A549 (cell line): ENCODE data around the gene ARHGAP42. TPM values are rescaled to one million over a fixed set of nuclear protein-coding genes. Genes with fewer than 3 reads are reported as not detected.

Experiments used
- ATAC-seq, 2 experiments: fragments of 200-7000 bp in 1 of 2; fragments of >200 bp in 1 of 2; cut with Nextera tagmentation in 1 of 2; cut with Tn5 transposase in 1 of 2; 3 replicates each; pipeline versions ENCODE4 v1.8.0 to v1.9.1; 2018 to 2020; ENCODE audit warnings: mild to moderate bottlenecking in 1 of 2, moderate library complexity in 1 of 2
- CTCF ChIA-PET: fragments of 300-600 bp; sonication (Branson Sonifier 250); formaldehyde crosslinking; extraction: SDS; loops from one replicate; lab custom pipeline; 2021; ENCODE audit warnings: antibody characterized with exemption, inconsistent platforms; lab: Yijun Ruan, JAX
- POLR2A ChIA-PET: fragments of 350-600 bp; formaldehyde crosslinking; extraction: SDS; loops from one replicate; lab custom pipeline; 2021; ENCODE audit warnings: antibody characterized with exemption, inconsistent platforms; lab: Yijun Ruan, JAX
- DNase-seq, 2 experiments: peaks; one replicate each; pipeline versions ENCODE4 v3.0.0 to v3.0.0-alpha.2; 2011 to 2016; ENCODE audit warnings: low read depth in 1 of 2, low spot score in 1 of 2
- FAIRE-seq: peaks from 2 replicates; lab custom pipeline; 2011; peaks lifted over from hg19 to GRCh38; lab: Jason Lieb, UNC
- H3K27ac ChIP-seq, 2 experiments: fragments of >200 bp; sonication (Bioruptor Twin); formaldehyde crosslinking; 3 replicates each; pipeline ENCODE4 v1.5.1; 2016 to 2017
- H3K4me1 ChIP-seq: fragments of >200 bp; sonication (Bioruptor Twin); formaldehyde crosslinking; 3 replicates; pipeline ENCODE4 v1.6.1; 2016
- H3K4me2 ChIP-seq: fragments of >200 bp; sonication (Bioruptor Twin); formaldehyde crosslinking; 3 replicates; pipeline ENCODE4 v1.6.1; 2016
- H3K4me3 ChIP-seq: fragments of >200 bp; sonication (Bioruptor Twin); formaldehyde crosslinking; 3 replicates; pipeline ENCODE4 v1.5.1; 2016
- H3K9me3 ChIP-seq: fragments of >200 bp; sonication (Bioruptor Twin); formaldehyde crosslinking; 3 replicates; pipeline ENCODE4 v1.6.1; 2016
- CBX2 ChIP-seq: fragments of 200-600 bp; sonication (generic); IDR thresholded peaks from 2 replicates; pipeline ENCODE4 v1.6.1; 2016; ENCODE audit warnings: low read depth, mild to moderate bottlenecking, borderline replicate concordance
- ELK1 ChIP-seq: fragments of 150-350 bp; IDR thresholded peaks from 2 replicates; pipeline ENCODE4 v1.6.1; 2014; ENCODE audit warnings: low read depth, mild to moderate bottlenecking, low read length
- EP300 ChIP-seq, 2 experiments: fragments of >200 bp; sonication (Bioruptor Twin); formaldehyde crosslinking; IDR thresholded peaks; 2 replicates in 1 of 2; 3 replicates in 1 of 2; pipeline ENCODE4 v1.6.1; 2016 to 2017
- FOSL2 ChIP-seq, 2 experiments: fragments of 450-650 bp in 1 of 2; fragments of >200 bp in 1 of 2; sonication (Bioruptor Twin) in 1 of 2; formaldehyde crosslinking; IDR thresholded peaks; 2 replicates each; pipeline versions ENCODE4 v1.5.0 to v1.6.1; 2016 to 2020; ENCODE audit warnings: mild to moderate bottlenecking in 1 of 2, moderate library complexity in 1 of 2
- HDAC2 ChIP-seq: fragments of 200-600 bp; sonication (generic); IDR thresholded peaks from 2 replicates; pipeline ENCODE4 v1.6.1; 2016
- HOXA7 ChIP-seq: fragments of 250-450 bp; sonication (Bioruptor Pico); IDR thresholded peaks from 2 replicates; pipeline ENCODE4 v1.5.0; 2020; ENCODE audit warnings: mild to moderate bottlenecking, moderate library complexity
- HOXB13 ChIP-seq: fragments of 250-450 bp; sonication (Bioruptor Pico); IDR thresholded peaks from 2 replicates; pipeline ENCODE4 v1.5.0; 2020; ENCODE audit warnings: low read depth, mild to moderate bottlenecking, moderate library complexity
- JUN ChIP-seq, 2 experiments: fragments of >200 bp; sonication (Bioruptor Twin); formaldehyde crosslinking; IDR thresholded peaks; 2 replicates in 1 of 2; 3 replicates in 1 of 2; pipeline ENCODE4 v1.6.1; 2016 to 2017
- JUNB ChIP-seq: fragments of >200 bp; sonication (Bioruptor Twin); formaldehyde crosslinking; IDR thresholded peaks from 2 replicates; pipeline ENCODE4 v1.6.1; 2016
- KDM5A ChIP-seq: fragments of 200-600 bp; sonication (generic); IDR thresholded peaks from 2 replicates; pipeline ENCODE4 v1.6.1; 2016; ENCODE audit warnings: antibody characterized with exemption, mild to moderate bottlenecking
- MAFK ChIP-seq: fragments of 450-650 bp; IDR thresholded peaks from 2 replicates; pipeline ENCODE4 v1.6.1; 2014; ENCODE audit not compliant: partially characterized antibody
- NPAS2 ChIP-seq: fragments of 250-450 bp; sonication (Bioruptor Pico); IDR thresholded peaks from 2 replicates; pipeline ENCODE4 v1.8.0; 2022; ENCODE audit warnings: mild to moderate bottlenecking, moderate library complexity, borderline replicate concordance
- PHF8 ChIP-seq: fragments of 200-600 bp; sonication (generic); IDR thresholded peaks from 2 replicates; pipeline ENCODE4 v1.6.1; 2016; ENCODE audit warnings: low read depth, mild to moderate bottlenecking, antibody characterized with exemption, moderate library complexity, borderline replicate concordance
- RFX5 ChIP-seq: fragments of 450-650 bp; IDR thresholded peaks from 2 replicates; pipeline ENCODE4 v1.7.1; 2014; ENCODE audit warnings: antibody characterized with exemption, mild to moderate bottlenecking, moderate library complexity
- RNF2 ChIP-seq: fragments of 200-600 bp; sonication (generic); IDR thresholded peaks from 2 replicates; pipeline ENCODE4 v1.6.1; 2016; ENCODE audit warnings: low read depth, mild to moderate bottlenecking, antibody characterized with exemption, moderate library complexity, borderline replicate concordance
- SMC3 ChIP-seq: fragments of >200 bp; sonication (Bioruptor Twin); formaldehyde crosslinking; IDR thresholded peaks from 3 replicates; pipeline ENCODE4 v1.6.1; 2018; ENCODE audit warnings: inconsistent platforms
- SREBF2 ChIP-seq: fragments of 450-650 bp; IDR thresholded peaks from 2 replicates; pipeline ENCODE4 v1.6.1; 2014; ENCODE audit warnings: mild to moderate bottlenecking, moderate library complexity
- TP53 ChIP-seq: fragments of 250-450 bp; sonication (Bioruptor Pico); IDR thresholded peaks from 2 replicates; pipeline ENCODE4 v1.5.0; 2021; ENCODE audit warnings: mild to moderate bottlenecking, moderate library complexity
- ZFP36 ChIP-seq: fragments of 450-650 bp; IDR thresholded peaks from 2 replicates; pipeline ENCODE4 v1.6.1; 2014; ENCODE audit warnings: borderline replicate concordance; ENCODE audit not compliant: partially characterized antibody
- ZNF302 ChIP-seq: fragments of 250-450 bp; sonication (Bioruptor Pico); IDR thresholded peaks from 2 replicates; pipeline ENCODE4 v1.9.0; 2021; ENCODE audit warnings: inconsistent platforms, mild to moderate bottlenecking, moderate library complexity
- WGBS: methylation state at CpG from one replicate; pipeline ENCODE4 v1.1.6; 2017; ENCODE audit errors: missing lambda C conversion rate; 5-methylcytosine and 5-hydroxymethylcytosine counted together
- polyA plus RNA-seq, 4 experiments: library from polyadenylated mRNA; depleted of rRNA in 3 of 4; stranded (reverse); fragments of >200 nt; fragmentation: RNase III in 1 of 4; extraction: RNeasy Plus Mini Kit Qiagen cat#74134 plus additional on column Dnase treatment in 1 of 4; gene quantifications; 2 replicates in 3 of 4; 3 replicates in 1 of 4; pipeline ENCODE4 v1.2.3, GENCODE V29; 2011 to 2017
- TF ChIP-seq, protein P1 (sequence below): fragments of >200 bp; sonication (Bioruptor Twin); formaldehyde crosslinking; IDR thresholded peaks from 3 replicates; pipeline ENCODE4 v1.6.1; 2016
- TF ChIP-seq, protein P2 (sequence below): fragments of >200 bp; sonication (Bioruptor Twin); formaldehyde crosslinking; IDR thresholded peaks from 3 replicates; pipeline ENCODE4 v1.5.1; 2016
- TF ChIP-seq, protein P3 (sequence below): fragments of 200-600 bp; sonication (generic); IDR thresholded peaks from 2 replicates; pipeline ENCODE4 v1.6.1; 2016; ENCODE audit warnings: antibody characterized with exemption, mild to moderate bottlenecking, moderate library complexity
- TF ChIP-seq, protein P4 (sequence below): IDR thresholded peaks from 2 replicates; pipeline ENCODE4 v1.6.1; 2012; ENCODE audit warnings: low read depth, borderline replicate concordance
- TF ChIP-seq, protein P5 (sequence below): fragments of 250-450 bp; sonication (Bioruptor Pico); IDR thresholded peaks from 2 replicates; pipeline ENCODE4 v1.5.0; 2020; ENCODE audit warnings: low read depth, mild to moderate bottlenecking, moderate library complexity

The ARHGAP42 gene
- polyA plus RNA-seq, 2 of the 4 experiments (the other 2 are of a cell fraction) = 5.1 to 17.0 TPM

DNA sequence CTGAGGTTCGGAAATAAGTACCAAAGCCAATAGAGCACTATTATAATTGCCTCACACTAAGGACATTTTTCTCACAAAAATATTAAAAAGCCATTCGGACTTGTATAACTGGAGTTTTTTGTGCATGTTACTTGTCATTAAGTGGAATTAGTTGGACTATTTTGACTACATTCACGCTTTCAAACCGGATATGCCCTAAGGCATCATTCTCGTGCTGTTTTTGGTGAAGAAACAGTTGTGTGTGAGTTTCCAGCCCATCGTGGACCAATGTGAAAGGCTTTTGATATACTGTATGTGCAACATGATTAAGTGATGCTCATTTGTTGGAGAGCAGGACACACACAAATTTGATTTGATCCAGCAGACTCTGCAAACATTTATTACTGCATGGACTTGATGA, 249.7 kb downstream of the ARHGAP42 start (continued):
- TF ChIP-seq KDM5A (no peak), ZFP36 (no peak), EP300 (IDR thresholded peaks at IDR 0.05) (no peak), RNF2 (no peak), ZNF302 (no peak)
- TF ChIP-seq, protein P1, sequence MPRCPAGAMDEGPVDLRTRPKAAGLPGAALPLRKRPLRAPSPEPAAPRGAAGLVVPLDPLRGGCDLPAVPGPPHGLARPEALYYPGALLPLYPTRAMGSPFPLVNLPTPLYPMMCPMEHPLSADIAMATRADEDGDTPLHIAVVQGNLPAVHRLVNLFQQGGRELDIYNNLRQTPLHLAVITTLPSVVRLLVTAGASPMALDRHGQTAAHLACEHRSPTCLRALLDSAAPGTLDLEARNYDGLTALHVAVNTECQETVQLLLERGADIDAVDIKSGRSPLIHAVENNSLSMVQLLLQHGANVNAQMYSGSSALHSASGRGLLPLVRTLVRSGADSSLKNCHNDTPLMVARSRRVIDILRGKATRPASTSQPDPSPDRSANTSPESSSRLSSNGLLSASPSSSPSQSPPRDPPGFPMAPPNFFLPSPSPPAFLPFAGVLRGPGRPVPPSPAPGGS = no peak

- H3K4me2 ChIP-seq = no peak overlapping the region
- H3K9me3 ChIP-seq = no peaks in the 10 kb centered on the region
- H3K27ac ChIP-seq = no peak overlapping the region
- CTCF ChIA-PET = interaction anchor here (1.0 to 1.3 kb wide), 2 partner anchors 10 to 258 kb away, joined by 3 read pairs; no protein-coding TSS in a partner anchor
- DNase-seq (no peak), ATAC-seq (no peak), FAIRE-seq (no peak)
- WGBS = 59% methylated on average over 5 of the region's 5 CpGs
- H3K4me1 ChIP-seq = peaks cover 9% of the 10 kb centered on the region; the same call in 1 of the 3 replicates
- POLR2A ChIA-PET = no interaction called here
- H3K4me3 ChIP-seq = no peak overlapping the region
- no peak for TF ChIP-seq FOSL2 (IDR thresholded peaks at IDR 0.05)
- no peak for TF ChIP-seq FOSL2 (CRISPR knock-in tag; IDR thresholded peaks at IDR 0.05)
- no peak for TF ChIP-seq ZFP36
- TF ChIP-seq MAFK = no peak
- TF ChIP-seq ELK1 = no peak
- TF ChIP-seq HOXB13 (CRISPR knock-in tag) = no peak
- no peak for TF ChIP-seq SMC3
- no peak for TF ChIP-seq JUNB
- TF ChIP-seq HOXA7 (CRISPR knock-in tag) = no peak
- no peak for TF ChIP-seq TP53 (CRISPR knock-in tag)
- no peak for TF ChIP-seq NPAS2 (CRISPR knock-in tag)
- TF ChIP-seq, protein P2, sequence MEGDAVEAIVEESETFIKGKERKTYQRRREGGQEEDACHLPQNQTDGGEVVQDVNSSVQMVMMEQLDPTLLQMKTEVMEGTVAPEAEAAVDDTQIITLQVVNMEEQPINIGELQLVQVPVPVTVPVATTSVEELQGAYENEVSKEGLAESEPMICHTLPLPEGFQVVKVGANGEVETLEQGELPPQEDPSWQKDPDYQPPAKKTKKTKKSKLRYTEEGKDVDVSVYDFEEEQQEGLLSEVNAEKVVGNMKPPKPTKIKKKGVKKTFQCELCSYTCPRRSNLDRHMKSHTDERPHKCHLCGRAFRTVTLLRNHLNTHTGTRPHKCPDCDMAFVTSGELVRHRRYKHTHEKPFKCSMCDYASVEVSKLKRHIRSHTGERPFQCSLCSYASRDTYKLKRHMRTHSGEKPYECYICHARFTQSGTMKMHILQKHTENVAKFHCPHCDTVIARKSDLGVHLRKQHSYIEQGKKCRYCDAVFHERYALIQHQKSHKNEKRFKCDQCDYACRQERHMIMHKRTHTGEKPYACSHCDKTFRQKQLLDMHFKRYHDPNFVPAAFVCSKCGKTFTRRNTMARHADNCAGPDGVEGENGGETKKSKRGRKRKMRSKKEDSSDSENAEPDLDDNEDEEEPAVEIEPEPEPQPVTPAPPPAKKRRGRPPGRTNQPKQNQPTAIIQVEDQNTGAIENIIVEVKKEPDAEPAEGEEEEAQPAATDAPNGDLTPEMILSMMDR = no peak
- no peak for TF ChIP-seq CBX2
- TF ChIP-seq, protein P3, sequence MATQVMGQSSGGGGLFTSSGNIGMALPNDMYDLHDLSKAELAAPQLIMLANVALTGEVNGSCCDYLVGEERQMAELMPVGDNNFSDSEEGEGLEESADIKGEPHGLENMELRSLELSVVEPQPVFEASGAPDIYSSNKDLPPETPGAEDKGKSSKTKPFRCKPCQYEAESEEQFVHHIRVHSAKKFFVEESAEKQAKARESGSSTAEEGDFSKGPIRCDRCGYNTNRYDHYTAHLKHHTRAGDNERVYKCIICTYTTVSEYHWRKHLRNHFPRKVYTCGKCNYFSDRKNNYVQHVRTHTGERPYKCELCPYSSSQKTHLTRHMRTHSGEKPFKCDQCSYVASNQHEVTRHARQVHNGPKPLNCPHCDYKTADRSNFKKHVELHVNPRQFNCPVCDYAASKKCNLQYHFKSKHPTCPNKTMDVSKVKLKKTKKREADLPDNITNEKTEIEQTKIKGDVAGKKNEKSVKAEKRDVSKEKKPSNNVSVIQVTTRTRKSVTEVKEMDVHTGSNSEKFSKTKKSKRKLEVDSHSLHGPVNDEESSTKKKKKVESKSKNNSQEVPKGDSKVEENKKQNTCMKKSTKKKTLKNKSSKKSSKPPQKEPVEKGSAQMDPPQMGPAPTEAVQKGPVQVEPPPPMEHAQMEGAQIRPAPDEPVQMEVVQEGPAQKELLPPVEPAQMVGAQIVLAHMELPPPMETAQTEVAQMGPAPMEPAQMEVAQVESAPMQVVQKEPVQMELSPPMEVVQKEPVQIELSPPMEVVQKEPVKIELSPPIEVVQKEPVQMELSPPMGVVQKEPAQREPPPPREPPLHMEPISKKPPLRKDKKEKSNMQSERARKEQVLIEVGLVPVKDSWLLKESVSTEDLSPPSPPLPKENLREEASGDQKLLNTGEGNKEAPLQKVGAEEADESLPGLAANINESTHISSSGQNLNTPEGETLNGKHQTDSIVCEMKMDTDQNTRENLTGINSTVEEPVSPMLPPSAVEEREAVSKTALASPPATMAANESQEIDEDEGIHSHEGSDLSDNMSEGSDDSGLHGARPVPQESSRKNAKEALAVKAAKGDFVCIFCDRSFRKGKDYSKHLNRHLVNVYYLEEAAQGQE = no peak
- no peak for TF ChIP-seq JUN (IDR thresholded peaks at IDR 0.05)
- TF ChIP-seq, protein P4, sequence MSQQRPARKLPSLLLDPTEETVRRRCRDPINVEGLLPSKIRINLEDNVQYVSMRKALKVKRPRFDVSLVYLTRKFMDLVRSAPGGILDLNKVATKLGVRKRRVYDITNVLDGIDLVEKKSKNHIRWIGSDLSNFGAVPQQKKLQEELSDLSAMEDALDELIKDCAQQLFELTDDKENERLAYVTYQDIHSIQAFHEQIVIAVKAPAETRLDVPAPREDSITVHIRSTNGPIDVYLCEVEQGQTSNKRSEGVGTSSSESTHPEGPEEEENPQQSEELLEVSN = no peak
- no peak for TF ChIP-seq PHF8
- TF ChIP-seq RFX5 = no peak
- TF ChIP-seq SREBF2 = no peak
- TF ChIP-seq, protein P5, sequence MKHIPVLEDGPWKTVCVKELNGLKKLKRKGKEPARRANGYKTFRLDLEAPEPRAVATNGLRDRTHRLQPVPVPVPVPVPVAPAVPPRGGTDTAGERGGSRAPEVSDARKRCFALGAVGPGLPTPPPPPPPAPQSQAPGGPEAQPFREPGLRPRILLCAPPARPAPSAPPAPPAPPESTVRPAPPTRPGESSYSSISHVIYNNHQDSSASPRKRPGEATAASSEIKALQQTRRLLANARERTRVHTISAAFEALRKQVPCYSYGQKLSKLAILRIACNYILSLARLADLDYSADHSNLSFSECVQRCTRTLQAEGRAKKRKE (CRISPR knock-in tag) = no peak
- no peak for TF ChIP-seq HDAC2
These were observed 252.5 kb downstream of the ARHGAP42 start for GRCh38 chr11:100939571-100939970.
